GM19025 (cell line): ENCODE measurements around the gene TDP2.
"Not testable (repeated sequence)": the region's sequence is repeated elsewhere in the genome, so short reads cannot be mapped to it uniquely, and the experiment has no call there.

Experiments used
- ATAC-seq: cut with Tn5 transposase; IDR thresholded peaks from one replicate; pipeline ENCODE4 v1.9.1; 2021; ENCODE audit warnings: mild to moderate bottlenecking, low read depth, moderate library complexity; ENCODE audit not compliant: unreplicated experiment

Gene TDP2

DNA sequence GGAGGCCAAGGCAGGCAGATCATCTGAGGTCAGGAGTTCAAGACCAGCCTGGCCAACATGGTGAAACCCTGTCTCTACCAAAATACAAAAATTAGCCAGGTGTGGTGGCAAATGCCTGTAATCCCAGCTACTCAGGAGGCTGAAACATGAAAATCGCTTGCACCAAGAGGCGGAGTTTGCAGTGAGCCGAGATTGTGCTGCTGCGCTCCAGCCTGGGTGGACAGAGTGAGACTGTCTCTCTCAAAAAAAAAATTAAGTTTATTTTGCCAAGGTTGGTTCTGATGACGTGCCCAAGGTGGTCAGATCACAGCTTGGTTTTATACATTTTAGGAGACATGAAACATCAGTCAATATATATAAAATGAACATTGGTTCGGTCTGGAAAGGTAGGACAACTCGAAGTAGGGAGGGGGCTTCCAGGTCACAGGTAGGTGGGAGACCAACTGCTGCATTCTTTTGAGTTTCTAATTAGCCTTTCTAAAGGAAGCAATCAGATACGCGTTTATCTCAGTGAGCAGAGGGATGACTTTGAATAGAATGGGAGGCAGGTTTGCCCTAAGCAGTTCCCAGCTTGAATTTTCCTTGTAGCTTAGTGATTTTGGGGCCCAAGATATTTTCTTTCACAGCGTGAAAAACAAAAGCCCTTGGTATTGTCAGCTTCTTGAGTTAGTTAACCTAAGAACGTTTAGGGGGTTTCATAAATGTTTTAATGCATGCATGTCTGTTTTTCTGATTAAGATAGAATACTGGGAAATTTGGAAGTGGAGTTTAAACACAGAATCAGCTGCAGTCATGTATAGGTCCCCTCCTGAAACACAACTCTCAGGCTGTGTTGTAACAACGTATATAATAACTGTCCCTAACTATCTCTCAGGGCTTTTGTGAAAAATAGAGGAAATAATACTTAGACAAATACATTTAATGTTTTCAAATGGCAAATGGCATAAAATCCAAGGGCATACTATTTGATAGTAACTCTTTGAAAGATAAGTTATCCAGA is 16.9 kb upstream of the TDP2 start:
- ATAC-seq, result no peak

GRCh38 chr6:24680582-24680981 is 13.9 kb upstream of the TDP2 start:
- ATAC-seq, result no peak

- ATAC-seq, result not testable (repeated sequence)
Measured at GRCh38 chr6:24678792-24679352, 12.2 kb upstream of the TDP2 start.

DNA sequence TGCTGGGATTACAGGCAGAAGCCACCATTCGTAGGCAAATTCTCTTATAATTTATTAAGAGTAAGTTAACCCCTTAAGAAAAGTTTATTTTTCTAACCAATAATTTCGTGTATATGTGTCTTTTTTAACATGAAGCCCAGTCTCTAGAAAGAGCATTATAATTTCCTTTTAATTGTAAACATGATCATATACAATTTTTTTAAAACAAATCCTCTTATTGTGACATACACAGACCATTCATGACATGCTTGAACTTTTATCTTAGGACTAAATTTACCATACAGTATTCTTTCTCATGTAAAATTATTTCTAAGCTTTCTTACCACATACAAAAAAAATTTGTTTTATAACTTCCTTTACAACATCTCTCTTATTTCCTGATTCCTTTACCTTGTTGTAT is 6.9 kb upstream of the TDP2 start:
- ATAC-seq, result no peak

- ATAC-seq, result no peak
Measured at GRCh38 chr6:24672620-24673182, 6.0 kb upstream of the TDP2 start.

DNA sequence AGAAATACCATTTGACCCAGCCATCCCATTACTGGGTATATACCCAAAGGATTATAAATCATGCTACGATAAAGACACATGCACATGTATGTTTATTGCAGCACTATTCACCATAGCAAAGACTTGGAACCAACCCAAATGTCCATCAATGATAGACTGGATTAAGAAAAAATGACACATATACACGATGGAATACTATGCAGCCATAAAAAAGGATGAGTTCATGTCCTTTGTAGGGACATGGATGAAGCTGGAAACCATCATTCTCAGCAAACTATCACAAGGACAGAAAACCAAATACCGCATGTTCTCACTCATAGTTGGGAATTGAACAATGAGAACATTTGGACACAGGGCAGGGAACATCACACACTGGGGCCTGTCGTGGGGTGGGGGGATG is 4.4 kb upstream of the TDP2 start:
- not testable (repeated sequence) for ATAC-seq

DNA sequence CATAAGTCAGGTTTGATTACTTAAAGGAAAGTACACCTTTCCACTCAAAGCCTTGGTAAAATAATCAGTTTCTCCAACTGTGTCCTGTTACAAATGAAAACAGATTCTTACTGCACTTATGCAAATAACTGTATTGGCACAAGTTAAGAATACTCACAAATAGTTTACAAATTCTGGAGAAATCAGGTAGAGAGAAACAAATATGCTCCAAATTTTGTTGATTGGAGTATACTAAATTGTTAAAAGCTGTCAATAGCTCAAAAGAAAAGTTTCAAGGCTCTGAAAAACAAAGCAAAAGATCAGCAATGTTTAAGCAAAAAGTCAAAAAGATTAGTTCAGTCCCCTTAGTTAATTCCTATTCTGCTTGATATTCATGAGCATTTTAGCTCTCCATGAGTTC is 3.8 kb upstream of the TDP2 start:
- ATAC-seq, result not testable (repeated sequence)

- no peak for ATAC-seq
Measured at GRCh38 chr6:24668997-24669361, 2.3 kb upstream of the TDP2 start.

GRCh38 chr6:24668066-24668996 is 1.6 kb upstream of the TDP2 start:
- ATAC-seq, result not testable (repeated sequence)

GRCh38 chr6:24667378-24667803 is 692 bp upstream of the TDP2 start:
- ATAC-seq, result no peak

- ATAC-seq, result peak; percentile 25
Measured at GRCh38 chr6:24666097-24666640, 530 bp downstream of the TDP2 start.

- no peak for ATAC-seq
Measured at GRCh38 chr6:24664046-24664987, 2.4 kb downstream of the TDP2 start.

DNA sequence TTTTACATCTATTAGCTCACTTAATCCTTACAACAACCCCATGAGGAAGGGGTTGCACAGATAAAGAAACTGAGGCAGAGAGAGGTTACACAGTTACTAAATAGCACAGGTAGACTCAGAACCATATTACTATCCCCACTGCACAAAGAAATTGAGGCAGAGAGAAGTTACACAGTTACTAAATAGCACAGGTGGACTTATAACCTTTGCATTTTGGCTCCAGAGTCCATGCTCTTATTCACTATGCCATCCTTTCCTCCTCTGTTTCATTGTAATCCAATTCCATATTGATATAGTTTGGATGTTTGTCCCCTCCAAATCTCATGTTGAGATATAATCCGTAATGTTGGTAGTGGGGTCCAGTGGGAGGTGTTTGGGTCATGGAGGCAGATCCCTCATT is 3.5 kb downstream of the TDP2 start:
- no peak for ATAC-seq

- ATAC-seq, result no peak
Measured at GRCh38 chr6:24662236-24662635, 4.5 kb downstream of the TDP2 start.

DNA sequence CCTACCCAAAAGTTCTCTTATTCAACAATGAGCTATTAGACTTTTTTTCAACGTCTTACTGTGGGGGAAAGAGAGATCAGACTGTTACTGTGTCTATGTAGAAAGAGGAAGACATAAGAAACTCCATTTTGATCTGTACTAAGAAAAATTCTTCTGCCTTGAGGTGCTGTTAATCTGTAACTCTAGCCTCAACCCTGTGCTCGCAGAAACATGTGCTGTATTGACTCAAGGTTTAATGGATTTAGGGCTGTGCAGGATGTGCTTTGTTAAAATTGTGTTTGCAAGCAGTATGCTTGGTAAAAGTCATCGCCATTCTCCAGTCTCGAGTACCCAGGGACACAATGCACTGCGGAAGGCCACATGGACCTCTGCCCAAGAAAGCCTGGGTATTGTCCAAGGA is 4.9 kb downstream of the TDP2 start:
- ATAC-seq, result not testable (repeated sequence)

DNA sequence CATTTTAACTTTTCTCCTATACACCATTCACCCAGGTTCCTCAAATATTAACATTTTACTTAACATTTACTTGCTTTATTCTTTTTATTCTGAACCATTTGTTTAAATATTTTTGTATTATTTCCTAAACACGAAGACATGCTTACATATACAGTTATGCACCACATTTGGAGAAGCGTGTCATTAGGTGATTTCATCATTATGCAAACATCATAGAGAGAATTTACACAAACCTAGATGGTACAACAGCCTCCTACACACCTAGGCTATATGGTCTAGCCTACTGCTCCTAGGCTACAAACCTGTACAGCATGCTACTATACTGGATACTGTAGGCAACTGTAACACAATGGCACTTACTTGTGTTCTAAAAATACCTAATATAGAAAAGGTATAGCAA is 6.6 kb downstream of the TDP2 start:
- no peak for ATAC-seq

DNA sequence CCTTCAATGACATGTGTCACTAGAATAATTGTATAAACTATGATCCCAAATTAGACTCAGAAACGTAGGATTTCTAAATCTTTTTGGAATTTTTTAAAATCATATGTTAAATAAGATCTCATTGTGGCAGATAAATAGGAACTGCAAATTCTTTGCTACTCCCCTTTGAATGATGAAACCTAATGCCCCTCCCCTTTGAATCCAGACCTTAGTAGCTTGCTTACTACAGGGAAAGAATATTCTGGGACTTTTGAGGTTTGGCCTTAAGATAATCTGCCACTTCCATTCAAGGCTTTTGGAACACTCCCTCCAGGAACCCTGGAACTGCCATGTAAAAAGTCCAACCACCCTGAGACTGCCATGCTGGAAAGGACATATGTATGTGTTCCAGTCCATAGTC is 7.1 kb downstream of the TDP2 start:
- ATAC-seq, result no peak

- no peak for ATAC-seq
Measured at GRCh38 chr6:24658573-24659560, 7.8 kb downstream of the TDP2 start.
